Gastroesophageal sphincter (tissue), 3 donors: ENCODE results near the gene PLCH2.

Experiments
- CTCF ChIP-seq, 4 experiments: fragments of 200-600 bp in 2 of 4; fragments of 450-650 bp in 2 of 4; sonication (generic) in 1 of 4; IDR thresholded peaks; one replicate each; pipeline ENCODE4 v1.5.1; 2017 to 2019; ENCODE audit warnings: antibody characterized with exemption in 4 of 4, mild to moderate bottlenecking in 2 of 4, moderate library complexity in 2 of 4
- POLR2A ChIP-seq, 2 donors: fragments of 450-650 bp; IDR thresholded peaks; one replicate each; pipeline ENCODE4 v1.6.1; 2017; ENCODE audit warnings: antibody characterized with exemption in 2 of 2, mild to moderate bottlenecking in 2 of 2, moderate library complexity in 1 of 2

GRCh38 chr1:2482588-2482987, 6.5 kb downstream of the PLCH2 start:
- TF ChIP-seq CTCF (IDR thresholded peaks at IDR 0.05), result no peak
- no peak for TF ChIP-seq POLR2A (IDR thresholded peaks at IDR 0.05)
